ENCODE measurements around the gene COPG1.

The COPG1 gene

DNA sequence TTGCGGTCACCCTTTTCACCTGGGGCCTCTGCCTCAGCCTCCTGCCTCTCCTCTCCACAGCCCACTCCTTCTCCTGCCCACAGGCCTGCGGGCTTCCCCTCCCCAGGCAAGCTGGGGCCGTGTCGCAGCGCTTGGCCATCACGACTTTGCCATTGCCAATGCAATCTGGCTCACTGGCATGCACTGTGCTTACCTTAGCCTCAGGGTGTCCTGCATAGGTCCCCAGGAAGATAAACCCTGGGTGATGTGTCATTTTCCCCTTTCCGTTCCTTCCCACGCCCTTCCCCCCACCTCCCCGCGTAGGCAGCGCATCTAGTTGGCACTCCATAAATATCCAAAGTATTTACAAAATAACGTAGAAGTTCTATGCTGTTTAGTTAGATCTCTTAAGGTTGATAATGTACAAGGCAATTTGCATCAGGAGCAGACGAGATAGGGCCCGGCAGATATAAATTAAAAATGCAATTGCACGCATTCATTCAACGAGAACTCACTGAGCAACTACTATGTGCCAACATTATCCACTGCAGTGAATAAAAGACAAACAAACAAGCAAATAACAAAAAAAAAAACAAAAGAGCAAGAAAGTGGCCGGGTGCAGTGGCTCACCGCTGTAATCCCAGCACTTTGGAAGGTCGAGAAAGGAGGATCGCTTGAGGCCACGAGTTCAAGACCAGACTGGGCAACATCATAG, 973 bp upstream of the COPG1 start:
- Histone ChIP-seq H3K4me3 (peak overlapping the region; percentile 82 to 99 (median 92)), H3K9ac (peak overlapping the region; percentile 87 to 98 (median 94)), H4K20me1 (peaks cover 0 to 21% (median 8%) of the 10 kb centered on the region in 11 experiments; a peak in 5 of 22 replicates), H3K36me3 (peaks cover 21 to 25% (median 23%) of the 10 kb centered on the region in 11 experiments), H3K4me2 (peak overlapping the region; percentile 86 to 97 (median 93)), H3K27ac (peak overlapping the region; percentile 87 to 95 (median 92)), H3K27me3 (no peaks in the 10 kb centered on the region), H3K9me3 (replicated peaks in 1 of 11) (no peaks in the 10 kb centered on the region), H3K4me1 (peaks cover 21 to 54% (median 25%) of the 10 kb centered on the region in 10 experiments)
- no peak for TF ChIP-seq Cebpa-rat (IDR thresholded peaks at IDR 0.05)

DNA sequence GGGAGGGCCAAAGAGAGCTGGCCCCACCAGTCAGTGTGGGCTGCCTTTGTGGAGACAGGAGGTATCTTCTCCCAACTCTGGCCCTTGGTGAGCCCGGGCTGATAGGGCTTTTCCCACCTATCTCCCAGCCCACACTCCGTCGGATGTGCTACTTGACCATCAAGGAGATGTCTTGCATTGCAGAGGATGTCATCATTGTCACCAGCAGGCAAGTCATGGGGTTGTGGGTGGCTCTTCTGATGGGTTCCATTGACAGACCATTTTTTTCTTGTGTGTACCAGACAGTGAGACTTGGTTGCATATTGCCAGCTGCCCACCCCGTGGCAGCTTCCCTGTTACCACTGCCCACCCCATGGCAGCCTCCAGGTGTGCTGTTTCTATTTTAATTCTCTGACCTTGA, 3.3 kb downstream of the COPG1 start:
- H3K4me1 ChIP-seq, result peaks cover 19 to 37% (median 22%) of the 10 kb centered on the region in 10 experiments
- no peak overlapping the region for H3K27ac ChIP-seq
- no peaks in the 10 kb centered on the region for H3K27me3 ChIP-seq
- peak overlapping the region in 2 of 11 experiments; percentile 30 to 48; a peak in 3 of 22 replicates for H3K9ac ChIP-seq
- no peak for TF ChIP-seq Cebpa-rat (IDR thresholded peaks at IDR 0.05)
- H4K20me1 ChIP-seq, result peaks cover 0 to 62% (median 13%) of the 10 kb centered on the region in 11 experiments; a peak in 9 of 22 replicates
- H3K9me3 ChIP-seq (replicated peaks in 1 of 11), result no peaks in the 10 kb centered on the region
- H3K36me3 ChIP-seq, result peaks cover 64 to 68% (median 66%) of the 10 kb centered on the region in 11 experiments
- H3K4me2 ChIP-seq, result no peak overlapping the region
- H3K4me3 ChIP-seq, result no peak overlapping the region

DNA sequence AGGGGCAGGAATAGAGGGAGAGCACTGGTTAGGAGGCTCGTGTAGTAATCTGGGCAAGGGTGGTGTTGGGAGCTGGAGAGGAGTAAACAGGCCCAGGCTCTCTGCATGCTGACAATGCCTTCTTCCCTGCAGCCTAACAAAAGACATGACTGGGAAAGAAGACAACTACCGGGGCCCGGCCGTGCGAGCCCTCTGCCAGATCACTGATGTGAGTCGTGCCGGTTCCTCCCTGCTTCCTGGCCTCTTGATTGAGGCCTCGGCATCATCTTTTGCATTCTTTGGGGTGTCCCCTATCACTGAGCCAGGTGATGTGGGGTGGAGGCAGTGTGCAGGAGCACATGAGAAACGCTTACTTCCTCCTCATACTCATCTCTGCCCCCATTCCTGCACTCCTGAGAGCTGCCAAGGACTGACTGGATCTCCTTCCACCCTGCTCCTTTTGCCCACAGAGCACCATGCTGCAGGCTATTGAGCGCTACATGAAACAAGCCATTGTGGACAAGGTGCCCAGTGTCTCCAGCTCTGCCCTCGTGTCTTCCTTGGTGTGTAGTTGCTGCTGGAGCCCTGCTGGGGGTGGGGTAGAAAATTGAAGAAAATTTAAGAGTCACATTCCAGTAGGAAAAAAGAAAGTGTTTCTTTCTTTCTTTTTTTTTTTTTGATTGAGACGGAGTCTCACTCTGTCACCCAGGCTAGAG, 5.3 kb downstream of the COPG1 start:
- Histone ChIP-seq H3K4me1 (peaks cover 7 to 27% (median 10%) of the 10 kb centered on the region in 10 experiments), H3K27ac (no peak overlapping the region), H3K9me3 (replicated peaks in 1 of 11) (no peaks in the 10 kb centered on the region), H3K4me3 (no peak overlapping the region), H3K9ac (no peak overlapping the region), H3K4me2 (no peak overlapping the region), H4K20me1 (peaks cover 0 to 78% (median 13%) of the 10 kb centered on the region in 11 experiments; a peak in 10 of 22 replicates), H3K36me3 (peaks cover 84 to 87% (median 85%) of the 10 kb centered on the region in 11 experiments), H3K27me3 (no peaks in the 10 kb centered on the region)
- no peak for TF ChIP-seq Cebpa-rat (IDR thresholded peaks at IDR 0.05)

DNA sequence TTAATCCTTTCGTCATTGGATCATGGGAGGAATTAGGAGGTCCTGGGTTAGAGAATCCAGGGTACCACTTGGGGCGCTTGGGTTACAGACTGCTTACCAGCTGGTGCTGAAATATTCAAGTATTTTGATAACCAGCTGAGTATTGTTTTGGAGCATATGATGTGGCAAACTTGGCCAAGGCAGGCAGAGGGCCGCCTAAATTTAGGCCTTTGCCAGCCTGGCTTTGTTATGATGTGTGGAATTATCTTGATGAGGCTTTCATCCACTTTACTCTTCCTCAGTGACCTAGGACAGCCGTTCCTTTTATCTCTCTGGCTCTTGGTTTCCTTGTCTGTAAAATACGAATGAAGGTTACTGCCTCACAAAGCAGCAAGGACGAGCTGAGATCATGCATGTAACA, 6.9 kb downstream of the COPG1 start:
- Histone ChIP-seq H3K4me1 (peaks cover 0 to 15% (median 0%) of the 10 kb centered on the region in 10 experiments; a peak in 6 of 20 replicates), H3K27ac (no peak overlapping the region), H3K36me3 (peaks cover 99 to 100% (median 100%) of the 10 kb centered on the region in 11 experiments), H4K20me1 (peaks cover 0 to 94% (median 13%) of the 10 kb centered on the region in 11 experiments; a peak in 10 of 22 replicates), H3K4me3 (no peak overlapping the region), H3K9ac (0 out of 22 replicates have a peak overlapping the region, but pooled peaks of 1 of the 11 experiments have one; percentile 23), H3K9me3 (replicated peaks in 1 of 11) (no peaks in the 10 kb centered on the region), H3K4me2 (no peak overlapping the region), H3K27me3 (no peaks in the 10 kb centered on the region)
- TF ChIP-seq Cebpa-rat (IDR thresholded peaks at IDR 0.05), result no peak

DNA sequence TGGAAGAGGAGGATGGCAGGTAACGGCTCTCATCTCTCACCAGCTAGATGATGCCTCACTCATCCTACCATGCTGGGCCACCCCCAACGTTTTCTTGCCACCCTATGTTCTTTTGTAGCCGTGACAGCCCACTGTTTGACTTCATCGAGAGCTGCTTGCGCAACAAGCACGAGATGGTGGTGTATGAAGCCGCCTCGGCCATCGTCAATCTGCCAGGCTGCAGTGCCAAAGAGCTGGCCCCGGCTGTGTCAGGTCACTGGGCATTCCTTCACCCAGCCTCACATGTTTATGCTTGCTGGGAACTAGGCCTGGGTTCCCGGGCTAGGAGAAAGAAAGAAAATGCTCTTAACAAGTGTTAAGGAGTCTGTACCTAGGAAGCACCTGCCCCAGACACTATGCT, 8.2 kb downstream of the COPG1 start:
- Histone ChIP-seq H3K4me2 (no peak overlapping the region), H3K9me3 (replicated peaks in 1 of 11) (no peaks in the 10 kb centered on the region), H3K9ac (no peak overlapping the region; a peak in 1 of 22 replicates), H3K4me1 (peaks cover 0 to 1% (median 0%) of the 10 kb centered on the region in 10 experiments; a peak in 1 of 20 replicates), H3K27ac (no peak overlapping the region), H3K4me3 (no peak overlapping the region), H3K36me3 (peaks cover 99 to 100% (median 100%) of the 10 kb centered on the region in 11 experiments), H3K27me3 (no peaks in the 10 kb centered on the region), H4K20me1 (peaks cover 0 to 96% (median 21%) of the 10 kb centered on the region in 11 experiments; a peak in 11 of 22 replicates)
- TF ChIP-seq Cebpa-rat (IDR thresholded peaks at IDR 0.05), result peak in 2 of 11 experiments; percentile 11 to 56; a peak in 2 of 22 replicates

DNA sequence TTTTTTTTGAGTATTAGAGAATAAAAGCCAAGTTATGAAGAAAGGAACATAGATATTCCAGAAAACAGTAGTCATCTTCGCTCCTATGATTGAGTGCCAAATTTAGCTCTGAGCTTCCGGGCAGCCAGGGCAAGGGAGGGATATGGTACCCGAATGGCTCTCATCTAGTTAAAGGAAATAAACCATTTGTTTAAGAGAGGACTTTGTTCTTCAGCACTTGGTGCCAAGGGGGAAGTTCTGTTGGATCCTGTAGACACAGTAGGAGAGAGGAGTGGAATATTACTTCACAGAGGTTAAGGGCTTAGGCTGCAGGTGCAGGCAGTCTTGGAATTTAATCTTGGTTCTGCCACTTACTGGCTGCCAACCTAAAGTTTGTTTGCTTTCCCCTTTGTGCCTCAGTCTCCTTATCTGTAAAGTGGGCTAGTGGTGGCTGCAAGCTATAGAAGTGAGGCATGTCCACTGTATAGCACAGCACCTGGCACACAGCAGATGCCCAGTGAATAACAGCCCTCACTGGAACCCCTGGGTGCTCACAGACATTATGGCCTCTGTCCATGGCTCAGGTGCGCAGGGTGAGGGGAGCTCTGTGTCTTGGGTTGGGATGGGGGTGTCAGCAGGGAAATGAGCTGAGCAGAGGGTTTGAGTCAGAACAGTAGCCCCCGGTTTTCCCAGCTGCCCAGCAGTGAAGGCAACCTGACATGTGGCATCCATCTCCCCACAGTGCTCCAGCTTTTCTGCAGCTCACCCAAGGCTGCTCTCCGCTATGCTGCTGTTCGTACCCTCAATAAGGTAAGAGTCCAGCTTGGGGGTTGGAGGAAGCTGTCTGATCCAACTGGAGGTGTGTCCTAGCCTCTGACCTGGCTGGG, 10.4 kb downstream of the COPG1 start:
- no peak for TF ChIP-seq Cebpa-rat (IDR thresholded peaks at IDR 0.05)
- H3K27me3 ChIP-seq, result no peaks in the 10 kb centered on the region
- H3K4me1 ChIP-seq, result no peaks in the 10 kb centered on the region; a peak in 1 of 20 replicates
- H4K20me1 ChIP-seq, result peaks cover 0 to 96% (median 40%) of the 10 kb centered on the region in 11 experiments; a peak in 16 of 22 replicates
- H3K4me3 ChIP-seq, result no peak overlapping the region
- no peak overlapping the region; a peak in 1 of 22 replicates for H3K9ac ChIP-seq
- H3K9me3 ChIP-seq (replicated peaks in 1 of 11), result no peaks in the 10 kb centered on the region
- H3K27ac ChIP-seq, result no peak overlapping the region
- no peak overlapping the region for H3K4me2 ChIP-seq
- peaks cover 99 to 100% (median 100%) of the 10 kb centered on the region in 11 experiments for H3K36me3 ChIP-seq

DNA sequence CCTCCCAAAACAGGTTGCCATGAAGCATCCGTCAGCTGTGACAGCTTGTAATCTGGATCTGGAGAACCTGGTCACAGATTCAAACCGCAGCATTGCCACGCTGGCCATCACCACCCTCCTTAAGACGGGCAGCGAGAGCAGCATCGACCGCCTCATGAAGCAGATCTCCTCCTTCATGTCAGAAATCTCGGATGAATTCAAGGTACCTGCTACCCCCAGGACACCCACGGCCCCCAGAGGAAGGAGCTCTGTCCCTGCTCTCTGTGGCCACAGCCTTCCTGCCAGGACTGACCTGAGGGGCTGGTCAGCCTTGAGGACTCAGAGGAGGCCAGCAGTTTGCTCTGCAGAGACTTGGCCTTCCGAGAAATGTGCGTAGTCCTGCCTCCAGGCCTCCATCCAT, 11.2 kb downstream of the COPG1 start:
- H3K27ac ChIP-seq, result no peak overlapping the region
- peaks cover 99 to 100% (median 100%) of the 10 kb centered on the region in 11 experiments for H3K36me3 ChIP-seq
- H3K27me3 ChIP-seq, result no peaks in the 10 kb centered on the region
- H3K9ac ChIP-seq, result no peak overlapping the region
- H3K4me3 ChIP-seq, result no peak overlapping the region
- TF ChIP-seq Cebpa-rat (IDR thresholded peaks at IDR 0.05), result no peak
- H3K9me3 ChIP-seq (replicated peaks in 1 of 11), result no peaks in the 10 kb centered on the region
- no peaks in the 10 kb centered on the region; a peak in 1 of 20 replicates for H3K4me1 ChIP-seq
- H4K20me1 ChIP-seq, result peaks cover 0 to 96% (median 43%) of the 10 kb centered on the region in 11 experiments; a peak in 16 of 22 replicates
- H3K4me2 ChIP-seq, result no peak overlapping the region

DNA sequence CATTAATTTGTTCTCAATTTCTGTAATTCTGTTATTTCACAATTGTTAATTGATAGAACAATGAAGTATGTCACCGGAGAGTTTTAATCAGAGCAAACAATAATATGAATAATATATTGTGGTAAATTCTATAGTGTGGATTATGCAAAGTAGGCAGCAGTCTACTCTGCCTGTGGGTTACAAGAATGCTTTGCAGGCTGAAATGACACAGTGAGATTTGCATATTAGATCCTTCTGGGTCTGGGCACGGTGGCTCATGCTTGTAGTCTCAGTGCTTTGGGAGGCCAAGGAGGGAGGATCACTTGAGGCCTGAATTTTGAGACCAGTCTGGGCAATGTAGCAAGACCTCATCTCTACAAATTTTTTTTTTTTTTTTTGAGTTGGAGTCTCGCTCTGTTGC, 12.5 kb downstream of the COPG1 start:
- peaks cover 0 to 93% (median 43%) of the 10 kb centered on the region in 11 experiments; a peak in 16 of 22 replicates for H4K20me1 ChIP-seq
- peaks cover 99 to 100% (median 100%) of the 10 kb centered on the region in 11 experiments for H3K36me3 ChIP-seq
- H3K4me2 ChIP-seq, result no peak overlapping the region
- no peak for TF ChIP-seq Cebpa-rat (IDR thresholded peaks at IDR 0.05)
- H3K27ac ChIP-seq, result no peak overlapping the region
- no peaks in the 10 kb centered on the region for H3K9me3 ChIP-seq (replicated peaks in 1 of 11)
- no peak overlapping the region for H3K9ac ChIP-seq
- no peak overlapping the region for H3K4me3 ChIP-seq
- no peaks in the 10 kb centered on the region; a peak in 1 of 20 replicates for H3K4me1 ChIP-seq
- no peaks in the 10 kb centered on the region for H3K27me3 ChIP-seq

Measured in BLaER1 treated with 17β-estradiol and CSF1 and Interleukin-3, amounts not matched to agents 10 nM and 100 nM (cell line).